Thyroid gland (tissue), 4 donors: ENCODE data around the gene MYO18A.

Experiments used
- CTCF ChIP-seq, 6 experiments: fragments of 200-600 bp in 3 of 6; fragments of 450-650 bp in 3 of 6; sonication (generic) in 3 of 6; IDR thresholded peaks; one replicate each; pipeline ENCODE4 v1.5.1; 2016 to 2019; ENCODE audit warnings: antibody characterized with exemption in 6 of 6, mild to moderate bottlenecking in 2 of 6, inconsistent platforms in 1 of 6, moderate library complexity in 1 of 6
- POLR2A ChIP-seq, 2 donors: fragments of 450-650 bp; IDR thresholded peaks; one replicate each; pipeline ENCODE4 v1.6.1; 2017; ENCODE audit warnings: antibody characterized with exemption in 2 of 2, mild to moderate bottlenecking in 2 of 2, moderate library complexity in 1 of 2

DNA sequence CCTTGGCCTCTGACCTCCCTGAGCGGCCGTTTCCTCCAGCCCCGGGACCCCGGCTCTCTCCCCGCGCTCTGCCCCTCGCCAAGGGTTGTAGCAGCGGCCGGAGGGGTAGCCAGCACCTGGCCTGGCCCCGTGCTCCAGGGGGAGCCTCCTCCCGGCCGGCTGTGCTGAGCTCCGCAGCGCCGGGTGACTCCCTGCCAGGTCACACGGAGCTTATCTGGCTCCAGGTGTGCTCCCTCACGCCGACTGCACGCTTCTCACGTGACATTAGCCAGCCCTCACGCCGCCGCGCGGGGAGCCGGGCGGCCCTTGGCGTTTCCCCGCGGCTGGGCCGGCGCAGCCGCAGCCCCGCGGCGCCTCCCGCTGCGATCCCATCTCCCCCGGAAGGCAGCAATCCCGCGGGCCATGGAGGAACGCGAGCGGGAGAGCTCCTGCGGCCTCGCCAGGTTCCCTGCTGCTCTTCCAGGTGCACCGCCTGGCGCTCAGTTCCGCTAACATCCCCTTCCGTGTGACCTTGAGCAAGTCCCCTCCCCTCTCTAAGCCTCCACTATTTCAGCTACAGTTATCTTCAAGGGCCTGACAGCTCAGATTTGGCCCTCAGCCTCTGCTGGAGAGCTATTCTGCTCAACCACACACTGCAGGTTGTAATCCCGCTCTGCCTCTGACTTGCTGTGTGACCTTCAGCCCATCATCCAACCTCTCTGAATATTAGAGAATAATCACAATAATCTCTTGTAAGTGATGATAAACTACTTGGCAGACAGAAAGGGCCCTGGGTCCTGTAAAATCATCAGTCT, 3.4 kb downstream of the MYO18A start:
- no peak for TF ChIP-seq CTCF (IDR thresholded peaks at IDR 0.05)
- TF ChIP-seq POLR2A (IDR thresholded peaks at IDR 0.05), result peak; percentile 62 to 86
